NB4 (cell line): ENCODE data around the gene C2CD4A.

Experiments used
- MYC ChIP-seq: IDR thresholded peaks from 2 replicates; pipeline ENCODE4 v1.6.1; 2011; ENCODE audit warnings: low read depth, low read length
- POLR2A ChIP-seq: IDR thresholded peaks from 2 replicates; pipeline ENCODE4 v1.6.1; 2011; ENCODE audit warnings: mild to moderate bottlenecking; ENCODE audit not compliant: insufficient read length; ENCODE audit errors: extremely low read depth
- TF ChIP-seq, protein P1 (sequence below): IDR thresholded peaks from one replicate; pipeline ENCODE4 v1.5.1; 2012; ENCODE audit warnings: low read depth, low read length
- TF ChIP-seq, protein P2 (sequence below): IDR thresholded peaks from 2 replicates; pipeline ENCODE4 v1.6.1; 2011; ENCODE audit warnings: low read depth, low read length

DNA sequence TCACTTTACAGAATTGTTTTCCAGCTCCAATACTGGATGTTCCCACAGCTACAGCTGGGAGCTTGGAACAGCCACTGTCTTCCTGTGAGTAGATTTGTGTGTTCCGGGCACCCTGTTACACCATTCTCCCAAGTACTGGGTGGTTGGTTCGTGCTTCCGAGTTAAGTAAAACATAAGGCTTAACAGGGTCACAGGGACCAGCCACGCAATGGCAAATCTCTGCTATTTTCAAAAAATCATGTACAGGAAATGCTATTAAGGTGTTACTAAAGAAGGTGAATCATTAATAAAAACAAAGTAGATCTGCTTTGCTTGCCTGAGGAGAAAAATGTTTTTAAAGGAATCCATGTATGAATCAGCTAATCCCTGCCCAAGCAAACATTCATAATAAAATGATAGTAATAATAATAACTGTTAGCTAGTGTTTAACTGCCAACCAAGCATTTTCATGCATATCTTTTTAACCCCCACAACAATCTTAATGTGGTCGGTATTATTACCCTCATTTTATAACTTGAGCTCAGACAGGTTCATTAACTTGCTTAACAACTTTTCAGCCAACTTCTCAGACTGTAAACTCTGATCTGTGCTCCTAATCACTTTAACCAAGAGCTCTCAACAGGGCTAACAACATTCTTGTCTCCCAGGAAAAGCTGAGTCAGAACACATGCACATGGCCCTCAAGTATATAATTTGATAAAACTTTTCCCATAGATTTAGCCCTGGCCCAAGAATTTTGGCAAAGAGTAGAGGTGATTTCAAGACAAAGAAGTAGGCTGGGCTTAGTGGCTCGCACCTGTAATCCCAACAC is 2.7 kb upstream of the C2CD4A start:
- TF ChIP-seq, protein P1, sequence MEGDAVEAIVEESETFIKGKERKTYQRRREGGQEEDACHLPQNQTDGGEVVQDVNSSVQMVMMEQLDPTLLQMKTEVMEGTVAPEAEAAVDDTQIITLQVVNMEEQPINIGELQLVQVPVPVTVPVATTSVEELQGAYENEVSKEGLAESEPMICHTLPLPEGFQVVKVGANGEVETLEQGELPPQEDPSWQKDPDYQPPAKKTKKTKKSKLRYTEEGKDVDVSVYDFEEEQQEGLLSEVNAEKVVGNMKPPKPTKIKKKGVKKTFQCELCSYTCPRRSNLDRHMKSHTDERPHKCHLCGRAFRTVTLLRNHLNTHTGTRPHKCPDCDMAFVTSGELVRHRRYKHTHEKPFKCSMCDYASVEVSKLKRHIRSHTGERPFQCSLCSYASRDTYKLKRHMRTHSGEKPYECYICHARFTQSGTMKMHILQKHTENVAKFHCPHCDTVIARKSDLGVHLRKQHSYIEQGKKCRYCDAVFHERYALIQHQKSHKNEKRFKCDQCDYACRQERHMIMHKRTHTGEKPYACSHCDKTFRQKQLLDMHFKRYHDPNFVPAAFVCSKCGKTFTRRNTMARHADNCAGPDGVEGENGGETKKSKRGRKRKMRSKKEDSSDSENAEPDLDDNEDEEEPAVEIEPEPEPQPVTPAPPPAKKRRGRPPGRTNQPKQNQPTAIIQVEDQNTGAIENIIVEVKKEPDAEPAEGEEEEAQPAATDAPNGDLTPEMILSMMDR: no peak
- TF ChIP-seq POLR2A (no peak), MYC (no peak)
- TF ChIP-seq, protein P2, sequence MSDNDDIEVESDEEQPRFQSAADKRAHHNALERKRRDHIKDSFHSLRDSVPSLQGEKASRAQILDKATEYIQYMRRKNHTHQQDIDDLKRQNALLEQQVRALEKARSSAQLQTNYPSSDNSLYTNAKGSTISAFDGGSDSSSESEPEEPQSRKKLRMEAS: no peak
